A673 (cell line): ENCODE results near the gene TBC1D4. TPM values are rescaled to one million over a fixed set of nuclear protein-coding genes. Genes with fewer than 3 reads are reported as not detected.

ENCODE experiments used
- BruUV-seq: library from RNA; stranded (reverse); fragments of 400-500 nt; replicated peaks from 2 replicates; lab custom pipeline; 2021; lab: Mats Ljungman, UMichigan
- CTCF ChIA-PET: fragments of 300-600 bp; sonication (Branson Sonifier 250); formaldehyde crosslinking; loops from one replicate; lab custom pipeline; 2022; ENCODE audit warnings: antibody characterized with exemption; lab: Charles Lee
- POLR2A ChIA-PET: fragments of 300-600 bp; sonication (Branson Sonifier 250); formaldehyde crosslinking; loops from one replicate; lab custom pipeline; 2022; ENCODE audit warnings: antibody characterized with exemption; ENCODE audit not compliant: low non-redundant PET; lab: Charles Lee
- DNase-seq: peaks from one replicate; pipeline ENCODE4 v3.0.0-alpha.2; 2015; ENCODE audit warnings: low spot score
- H3K27ac ChIP-seq: fragments of 200-600 bp; sonication (generic); 2 replicates; pipeline ENCODE4 v1.5.1; 2016; ENCODE audit warnings: mixed run types, low read depth, mild to moderate bottlenecking, mixed read lengths, antibody characterized with exemption, low read length; ENCODE audit not compliant: poor library complexity, severe bottlenecking
- H3K27me3 ChIP-seq: fragments of 200-600 bp; sonication (generic); replicated peaks from 2 replicates; pipeline ENCODE4 v1.6.1; 2017; ENCODE audit warnings: mixed run types, low read depth, mild to moderate bottlenecking, mixed read lengths, antibody characterized with exemption, low read length; ENCODE audit not compliant: insufficient read depth, poor library complexity
- H3K36me3 ChIP-seq: fragments of 200-600 bp; sonication (generic); 2 replicates; pipeline ENCODE4 v1.6.1; 2016; ENCODE audit warnings: mixed run types, mild to moderate bottlenecking, mixed read lengths, antibody characterized with exemption, low read length; ENCODE audit not compliant: insufficient read depth, poor library complexity, severe bottlenecking
- H3K4me1 ChIP-seq: fragments of 200-600 bp; sonication (generic); 2 replicates; pipeline ENCODE4 v1.6.1; 2017; ENCODE audit warnings: mixed run types, mild to moderate bottlenecking, mixed read lengths, antibody characterized with exemption, low read length; ENCODE audit not compliant: insufficient read depth, poor library complexity, severe bottlenecking
- H3K4me3 ChIP-seq: fragments of 200-600 bp; sonication (generic); 2 replicates; pipeline ENCODE4 v1.5.1; 2016; ENCODE audit warnings: low read depth, mixed run types, mild to moderate bottlenecking, mixed read lengths, low read length; ENCODE audit not compliant: poor library complexity, severe bottlenecking
- H3K9me3 ChIP-seq: fragments of 200-600 bp; sonication (generic); 2 replicates; pipeline ENCODE4 v1.6.1; 2016; ENCODE audit warnings: mixed run types, low read depth, mild to moderate bottlenecking, mixed read lengths, antibody characterized with exemption, low read length; ENCODE audit not compliant: poor library complexity, severe bottlenecking
- CTCF ChIP-seq: fragments of 300-800, 200-600 bp; sonication (generic); conservative IDR thresholded peaks from 2 replicates; pipeline ENCODE4 v1.5.1; 2017; ENCODE audit warnings: low read depth, mild to moderate bottlenecking, antibody characterized with exemption, low read length, moderate library complexity, mixed read lengths
- EZH2 ChIP-seq: fragments of 200-600 bp; sonication (generic); IDR thresholded peaks from 2 replicates; pipeline ENCODE4 v1.6.1; 2017; ENCODE audit warnings: borderline replicate concordance, low read depth, mild to moderate bottlenecking, mixed read lengths, antibody characterized with exemption, low read length; ENCODE audit not compliant: poor library complexity, severe bottlenecking
- intact Hi-C: fragments of 100-400 bp; cut with micrococcal nuclease; formaldehyde crosslinking; loops from one replicate; pipeline ENCODE4 v1.10.0; 2022; ENCODE audit not compliant: unreplicated experiment
- total RNA-seq: library from RNA; stranded (reverse); gene quantifications from 2 replicates; pipeline ENCODE4 v1.2.3, GENCODE V29; 2021

TBC1D4 gene
- total RNA-seq, 1 experiment from 2014 or later: 9.8 TPM

DNA sequence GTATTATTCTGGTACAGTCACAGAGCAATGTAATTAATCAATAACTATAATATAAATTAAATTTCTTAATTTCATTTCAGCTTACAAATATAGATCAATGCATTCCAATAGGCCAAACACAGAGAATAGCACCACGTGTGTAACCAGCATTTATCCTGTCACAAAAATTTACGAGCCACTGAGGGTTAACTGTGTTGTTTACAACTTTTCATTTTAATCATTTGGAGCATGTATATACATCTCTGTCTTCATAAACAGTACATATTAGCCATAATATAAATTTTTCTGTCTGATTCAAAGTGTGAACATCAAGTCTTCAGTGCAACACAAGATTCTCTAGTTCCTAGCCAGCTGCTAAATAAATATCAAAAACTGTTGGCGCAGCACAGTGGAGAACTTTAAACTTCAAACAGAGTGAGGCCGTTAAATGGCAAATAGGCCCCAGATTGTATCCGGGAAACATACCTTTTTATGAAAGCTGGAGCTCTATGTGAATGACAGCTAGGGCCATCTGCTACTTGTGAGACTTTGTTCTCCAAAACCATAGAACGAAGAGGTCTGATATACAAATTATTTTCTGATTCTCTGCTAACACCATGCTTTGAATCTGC, 105.1 kb downstream of the TBC1D4 start:
- H3K4me3 ChIP-seq: no peak overlapping the region
- no peaks in the 10 kb centered on the region for H3K36me3 ChIP-seq
- no peaks in the 10 kb centered on the region for H3K27me3 ChIP-seq
- CTCF ChIA-PET: no interaction called here
- no peak for DNase-seq
- intact Hi-C loops: no loop called here
- H3K4me1 ChIP-seq: no peaks in the 10 kb centered on the region
- H3K27ac ChIP-seq: no peak overlapping the region
- TF ChIP-seq EZH2 (no peak), CTCF (no peak)
- no peaks in the 10 kb centered on the region for H3K9me3 ChIP-seq
- POLR2A ChIA-PET: no interaction called here
- BruUV-seq: no TSS peak

- CTCF ChIA-PET: interaction anchor here (0.6 kb wide), 1 partner anchor 9 kb away, joined by 5 read pairs; no protein-coding TSS in a partner anchor
- Histone ChIP-seq H3K27ac (no peak overlapping the region), H3K4me3 (no peak overlapping the region), H3K36me3 (no peaks in the 10 kb centered on the region), H3K9me3 (no peaks in the 10 kb centered on the region), H3K4me1 (no peaks in the 10 kb centered on the region), H3K27me3 (no peaks in the 10 kb centered on the region)
- intact Hi-C loops: no loop called here
- DNase-seq: no peak
- POLR2A ChIA-PET: no interaction called here
- TF ChIP-seq CTCF: no peak
- TF ChIP-seq EZH2: no peak
- no TSS peak for BruUV-seq
These were observed 106.6 kb downstream of the TBC1D4 start for GRCh38 chr13:75375329-75375728.

DNA sequence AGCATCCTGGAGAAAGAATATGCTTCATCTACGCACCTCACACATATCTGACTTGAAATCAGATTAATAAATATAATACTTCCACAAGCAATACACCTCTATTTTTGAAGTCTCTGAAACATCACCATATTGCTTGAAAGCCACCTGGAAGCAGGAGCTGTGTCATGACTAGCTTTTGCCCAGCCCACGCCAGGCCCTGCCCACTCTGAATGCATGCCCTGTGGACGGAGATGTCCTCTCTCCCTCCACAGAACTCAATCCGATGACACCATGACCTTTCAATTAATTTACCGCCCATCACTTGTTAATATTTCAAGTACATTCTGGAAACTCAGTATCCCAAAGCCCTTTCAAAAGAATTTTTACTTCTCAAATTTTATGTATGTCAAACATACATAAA, 108.0 kb downstream of the TBC1D4 start:
- H3K4me3 ChIP-seq: no peak overlapping the region
- no peaks in the 10 kb centered on the region for H3K36me3 ChIP-seq
- no peak overlapping the region for H3K27ac ChIP-seq
- ChIA-PET CTCF (no interaction called here), POLR2A (no interaction called here)
- no peaks in the 10 kb centered on the region for H3K4me1 ChIP-seq
- no peaks in the 10 kb centered on the region for H3K27me3 ChIP-seq
- no peak for DNase-seq
- H3K9me3 ChIP-seq: no peaks in the 10 kb centered on the region
- intact Hi-C loops: loop anchor here (2.0 to 5.0 kb wide), 2 partner anchors 108 to 175 kb away; partner anchors contain the start of genes TBC1D4 and UCHL3
- TF ChIP-seq EZH2: no peak
- TF ChIP-seq CTCF: no peak
- no TSS peak for BruUV-seq
